Measurements from ENCODE around the gene INSYN2B. TPM values are rescaled to one million over a fixed set of nuclear protein-coding genes. Genes with fewer than 3 reads are reported as not detected.

The INSYN2B gene
- total and polyA plus RNA-seq, 2 of the 8 experiments (the other 6 are each of a cell fraction or from before 2014, with no cell fraction given), result not detected

GRCh38 chr5:169920474-169920873 lies 59.8 kb downstream of the INSYN2B start (continued):
- TF ChIP-seq RAD21 (IDR thresholded peaks at IDR 0.05 in 1 of 2, conservative IDR thresholded peaks at IDR 0.05 in 1 of 2; ENCODE audit: low read depth in 2 of 2, low read length in 2 of 2), result no peak
- TF ChIP-seq KDM5A (IDR thresholded peaks at IDR 0.05; ENCODE audit: low read length), result no peak
- TF ChIP-seq SP1 (IDR thresholded peaks at IDR 0.05; ENCODE audit: low read depth, low read length), result no peak
- TF ChIP-seq CBX8 (IDR thresholded peaks at IDR 0.05; ENCODE audit: borderline replicate concordance, low read depth, low read length), result no peak
- TF ChIP-seq RXRA (IDR thresholded peaks at IDR 0.05; ENCODE audit: insufficient read depth, low read depth, low read length), result no peak
- TF ChIP-seq SP4 (IDR thresholded peaks at IDR 0.05; ENCODE audit: low read length), result no peak
